22Rv1 (cell line): ENCODE measurements around the gene PLIN5.

Experiments
- CTCF ChIP-seq: fragments of 450-650 bp; IDR thresholded peaks from 2 replicates; pipeline ENCODE4 v1.5.1; 2017; ENCODE audit warnings: mild to moderate bottlenecking
- ZFX ChIP-seq: fragments of 450-650 bp; IDR thresholded peaks from 2 replicates; pipeline ENCODE4 v1.6.1; 2017; ENCODE audit warnings: antibody characterized with exemption, borderline replicate concordance

DNA sequence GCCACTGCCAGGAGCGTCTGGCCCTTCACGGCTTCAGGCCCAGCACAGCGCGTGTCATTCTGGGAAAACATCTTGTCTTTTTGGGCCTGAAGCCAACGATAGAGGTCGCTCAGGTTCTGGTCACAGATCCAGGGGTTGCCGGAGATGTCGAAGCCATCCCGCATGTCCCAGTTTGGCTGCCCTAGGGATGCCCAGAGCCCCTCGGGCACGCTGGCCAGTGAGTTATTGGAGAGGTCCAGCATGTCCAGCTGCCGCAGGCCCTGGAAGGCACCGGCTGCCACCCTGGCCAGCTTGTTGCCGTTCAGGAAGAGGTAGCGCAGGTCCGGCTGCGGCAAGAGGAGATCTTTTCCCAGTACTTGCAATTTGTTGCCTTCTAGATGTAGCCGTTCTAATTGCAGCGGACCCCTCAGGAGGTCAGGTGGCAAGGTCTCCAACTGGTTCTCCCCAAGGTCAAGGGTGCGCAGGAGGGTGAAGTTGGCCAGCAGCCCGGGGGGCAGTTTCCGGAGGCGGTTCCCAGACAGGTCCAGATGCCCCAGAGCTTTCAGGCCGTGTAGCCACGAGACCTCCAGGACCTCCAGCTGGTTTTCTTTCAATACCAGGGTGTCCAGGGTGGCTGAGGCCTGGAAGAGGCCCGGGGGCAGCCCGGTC lies 3.1 kb upstream of the PLIN5 start:
- TF ChIP-seq CTCF, result no peak
- TF ChIP-seq ZFX, result no peak
